Mucosa of stomach (tissue), 1 donor: ENCODE results near the gene PTCH1.

Experiments used
- H3K27me3 ChIP-seq: one replicate; pipeline ENCODE4 v1.7.0; 2013; ENCODE audit warnings: mild to moderate bottlenecking, low read length; ENCODE audit not compliant: control insufficient read depth, insufficient read depth
- H3K36me3 ChIP-seq: one replicate; pipeline ENCODE4 v1.7.0; 2013; ENCODE audit warnings: low read length; ENCODE audit not compliant: control insufficient read depth, insufficient read depth
- H3K4me1 ChIP-seq: one replicate; pipeline ENCODE4 v1.7.0; 2013; ENCODE audit warnings: mild to moderate bottlenecking, low read length; ENCODE audit not compliant: control insufficient read depth, insufficient read depth
- H3K4me3 ChIP-seq: one replicate; pipeline ENCODE4 v1.7.0; 2013; ENCODE audit warnings: low read length
- H3K9ac ChIP-seq: one replicate; pipeline ENCODE4 v1.7.0; 2013; ENCODE audit warnings: mild to moderate bottlenecking, low read length, moderate library complexity
- H3K9me3 ChIP-seq: one replicate; pipeline ENCODE4 v1.7.0; 2013; ENCODE audit warnings: mild to moderate bottlenecking, low read length, moderate library complexity; ENCODE audit not compliant: control insufficient read depth
- donor health status: Pancreatic carcinoma.

The PTCH1 gene

GRCh38 chr9:95528908-95529502 is 12.2 kb upstream of the PTCH1 start:
- Histone ChIP-seq H3K4me3 (no peak overlapping the region), H3K9me3 (no peaks in the 10 kb centered on the region), H3K9ac (no peak overlapping the region), H3K4me1 (no peaks in the 10 kb centered on the region), H3K36me3 (no peaks in the 10 kb centered on the region), H3K27me3 (peaks cover 4% of the 10 kb centered on the region)

- Histone ChIP-seq H3K9me3 (no peaks in the 10 kb centered on the region), H3K4me1 (no peaks in the 10 kb centered on the region), H3K36me3 (no peaks in the 10 kb centered on the region), H3K4me3 (no peak overlapping the region), H3K27me3 (peaks cover 17% of the 10 kb centered on the region), H3K9ac (no peak overlapping the region)
Observed at GRCh38 chr9:95522871-95523370, 6.2 kb upstream of the PTCH1 start.

- Histone ChIP-seq H3K36me3 (no peaks in the 10 kb centered on the region), H3K4me3 (no peak overlapping the region), H3K27me3 (peaks cover 24% of the 10 kb centered on the region), H3K9ac (no peak overlapping the region), H3K4me1 (peaks cover 8% of the 10 kb centered on the region), H3K9me3 (no peaks in the 10 kb centered on the region)
Observed at GRCh38 chr9:95521699-95522098, 4.9 kb upstream of the PTCH1 start.

DNA sequence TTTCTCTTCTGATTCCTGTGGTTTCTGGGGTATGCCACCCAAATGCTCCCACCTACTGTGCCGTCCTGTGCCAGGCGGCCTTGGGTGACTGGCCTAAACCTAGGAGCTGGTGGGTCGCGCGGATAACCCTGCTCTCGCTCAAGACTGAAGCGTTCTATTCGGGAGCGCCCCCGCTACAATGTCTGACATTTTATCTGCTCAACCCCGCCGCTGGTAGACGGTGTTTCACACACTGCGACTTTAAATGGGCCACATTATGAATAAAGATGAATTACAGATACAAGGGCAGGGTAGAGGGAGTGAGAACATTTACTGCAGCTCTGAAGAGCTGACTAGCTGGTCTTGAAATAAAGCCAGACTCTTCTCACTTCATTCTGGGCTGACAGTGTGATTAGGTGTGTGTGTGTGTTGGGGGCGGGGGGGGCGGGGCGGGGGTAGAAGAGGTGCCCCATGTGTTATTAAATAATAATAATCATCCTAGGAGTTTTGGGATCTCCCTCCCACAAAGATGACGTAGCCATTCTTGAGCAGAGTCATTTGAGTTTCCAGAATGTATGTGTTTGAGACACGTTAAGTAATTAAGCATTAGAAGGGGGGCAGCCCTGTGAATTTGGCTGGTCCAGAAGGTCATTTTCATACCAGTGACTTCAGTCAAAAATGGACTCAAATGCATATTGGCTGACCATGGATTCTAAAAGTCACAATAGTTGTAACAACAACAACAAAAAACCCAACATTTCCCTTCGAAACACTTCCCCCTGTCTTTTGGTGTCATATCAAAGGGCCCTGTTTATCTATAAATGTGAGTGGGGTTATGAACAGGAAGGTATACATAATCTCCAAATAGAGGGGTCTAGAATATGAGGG is 1.0 kb upstream of the PTCH1 start:
- Histone ChIP-seq H3K9ac (no peak overlapping the region), H3K36me3 (no peaks in the 10 kb centered on the region), H3K27me3 (peaks cover 39% of the 10 kb centered on the region), H3K9me3 (no peaks in the 10 kb centered on the region), H3K4me3 (peak overlapping the region; percentile 70), H3K4me1 (peaks cover 8% of the 10 kb centered on the region)

DNA sequence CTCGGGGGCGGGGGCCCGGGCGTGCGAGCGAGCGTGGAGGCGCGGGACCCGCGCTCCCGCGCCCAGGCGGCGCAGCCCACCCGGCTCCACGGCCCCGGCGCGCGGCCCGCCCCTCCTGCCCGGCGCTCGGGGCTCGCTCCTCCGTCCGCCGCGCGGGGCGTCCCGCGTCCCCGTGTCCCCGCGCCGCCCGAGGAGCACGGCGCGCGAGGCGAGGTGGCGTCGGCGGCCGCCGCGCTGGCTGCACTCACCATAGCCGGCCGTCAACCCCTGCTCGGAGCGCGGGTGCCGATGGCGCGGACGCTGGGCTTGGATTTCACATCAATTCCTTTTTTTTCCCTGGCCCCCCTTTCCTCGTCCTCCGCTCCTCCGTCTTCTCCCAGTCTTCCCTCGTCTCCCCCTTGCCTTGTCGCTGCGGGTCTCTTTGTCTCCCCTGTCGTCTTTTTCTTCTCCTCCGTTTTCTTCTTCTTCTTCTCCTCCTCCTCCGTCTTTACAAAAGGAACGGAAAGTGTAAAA is 494 bp downstream of the PTCH1 start:
- H3K36me3 ChIP-seq, result no peaks in the 10 kb centered on the region
- H3K4me1 ChIP-seq, result peaks cover 19% of the 10 kb centered on the region
- peak overlapping the region; percentile 66 for H3K9ac ChIP-seq
- H3K4me3 ChIP-seq, result peak overlapping the region; percentile 70
- peaks cover 44% of the 10 kb centered on the region for H3K27me3 ChIP-seq
- H3K9me3 ChIP-seq, result no peaks in the 10 kb centered on the region

DNA sequence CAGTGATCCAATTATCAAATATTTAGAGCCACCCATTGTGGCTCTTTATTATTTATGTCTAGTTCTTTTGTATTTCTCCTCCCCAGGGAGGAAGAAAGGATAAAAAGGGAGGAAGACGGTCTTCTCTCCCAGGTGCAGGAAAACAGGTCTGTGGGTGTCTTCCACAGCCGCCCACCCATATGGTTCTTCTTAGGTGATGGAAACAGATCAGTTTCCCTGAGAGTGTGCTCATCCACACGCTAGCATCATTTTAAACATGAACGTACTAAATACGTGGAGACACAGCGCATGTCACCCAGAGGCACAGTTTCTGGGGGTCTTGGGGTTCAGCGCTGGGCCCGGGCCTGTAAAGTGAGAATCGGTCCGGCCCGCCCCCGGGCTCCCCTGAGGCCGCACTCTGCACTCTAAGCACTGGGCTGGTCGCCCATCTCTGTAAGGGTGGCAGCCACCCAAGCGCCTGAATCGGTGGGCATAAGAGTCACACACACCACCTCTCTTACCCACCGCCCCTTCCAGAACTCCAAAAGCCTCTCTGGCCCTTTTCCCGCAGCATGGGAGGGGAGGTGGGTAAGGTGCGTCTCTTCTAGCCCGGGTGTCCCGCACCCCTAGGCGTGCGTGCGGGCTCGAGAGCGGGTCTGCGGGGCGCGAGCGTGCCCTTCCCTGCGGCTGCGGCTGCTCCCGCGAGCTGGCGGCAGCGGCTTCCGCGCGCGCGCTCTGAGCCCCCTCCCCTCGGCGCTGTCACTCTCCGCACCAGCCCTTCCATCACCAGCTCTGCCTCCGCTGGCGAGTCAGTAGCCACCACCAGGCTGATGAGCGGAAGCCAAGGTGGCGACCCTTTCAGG is 1.3 kb downstream of the PTCH1 start:
- H3K9ac ChIP-seq, result peak overlapping the region; percentile 3
- no peaks in the 10 kb centered on the region for H3K9me3 ChIP-seq
- peaks cover 19% of the 10 kb centered on the region for H3K4me1 ChIP-seq
- peaks cover 44% of the 10 kb centered on the region for H3K27me3 ChIP-seq
- no peaks in the 10 kb centered on the region for H3K36me3 ChIP-seq
- peak overlapping the region; percentile 9 for H3K4me3 ChIP-seq

DNA sequence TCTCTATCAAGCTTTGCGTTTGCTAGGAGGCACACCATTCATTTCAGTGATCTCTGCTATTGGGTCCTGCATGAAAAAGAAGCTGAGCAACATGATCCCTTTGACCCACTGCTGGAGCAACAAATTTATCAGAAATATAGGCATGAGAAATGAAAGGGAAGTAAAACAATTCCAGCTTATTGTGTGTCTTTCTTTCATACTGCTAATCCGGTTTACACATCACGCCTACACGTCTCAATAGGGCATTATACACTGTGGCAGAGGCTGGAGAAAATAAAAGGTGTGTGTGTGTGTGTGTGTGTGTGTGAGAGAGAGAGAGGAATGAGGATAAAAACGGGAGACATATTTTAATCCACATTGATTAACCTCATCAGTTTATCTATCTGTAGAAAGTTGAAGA is 2.4 kb downstream of the PTCH1 start:
- H3K9me3 ChIP-seq, result no peaks in the 10 kb centered on the region
- no peak overlapping the region for H3K4me3 ChIP-seq
- peaks cover 19% of the 10 kb centered on the region for H3K4me1 ChIP-seq
- no peak overlapping the region for H3K9ac ChIP-seq
- peaks cover 44% of the 10 kb centered on the region for H3K27me3 ChIP-seq
- H3K36me3 ChIP-seq, result no peaks in the 10 kb centered on the region

DNA sequence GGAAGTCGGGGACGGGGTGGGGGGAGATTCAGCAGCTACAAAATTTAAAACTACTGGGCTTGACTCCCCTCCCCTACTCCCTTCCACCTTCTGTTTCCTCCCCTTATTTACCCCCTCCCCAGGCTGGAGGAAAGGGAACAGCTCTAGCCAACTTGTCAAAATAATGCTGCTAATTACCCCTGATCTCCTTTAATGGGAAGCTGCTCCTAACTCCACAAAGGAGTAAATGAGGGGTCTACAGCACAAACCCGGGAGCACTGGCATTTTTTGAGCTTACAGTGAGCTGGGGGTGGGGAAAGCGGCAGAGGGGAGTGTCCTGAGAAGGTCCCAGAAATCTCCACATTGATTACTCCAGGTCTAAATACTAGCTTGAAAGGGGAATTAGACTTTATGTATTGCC is 3.1 kb downstream of the PTCH1 start:
- no peaks in the 10 kb centered on the region for H3K36me3 ChIP-seq
- peaks cover 19% of the 10 kb centered on the region for H3K4me1 ChIP-seq
- no peak overlapping the region for H3K4me3 ChIP-seq
- H3K27me3 ChIP-seq, result peaks cover 44% of the 10 kb centered on the region
- H3K9me3 ChIP-seq, result no peaks in the 10 kb centered on the region
- H3K9ac ChIP-seq, result no peak overlapping the region

- peaks cover 36% of the 10 kb centered on the region for H3K27me3 ChIP-seq
- no peak overlapping the region for H3K4me3 ChIP-seq
- peaks cover 19% of the 10 kb centered on the region for H3K4me1 ChIP-seq
- no peaks in the 10 kb centered on the region for H3K9me3 ChIP-seq
- H3K36me3 ChIP-seq, result no peaks in the 10 kb centered on the region
- no peak overlapping the region for H3K9ac ChIP-seq
Observed at GRCh38 chr9:95512709-95513095, 4.1 kb downstream of the PTCH1 start.

DNA sequence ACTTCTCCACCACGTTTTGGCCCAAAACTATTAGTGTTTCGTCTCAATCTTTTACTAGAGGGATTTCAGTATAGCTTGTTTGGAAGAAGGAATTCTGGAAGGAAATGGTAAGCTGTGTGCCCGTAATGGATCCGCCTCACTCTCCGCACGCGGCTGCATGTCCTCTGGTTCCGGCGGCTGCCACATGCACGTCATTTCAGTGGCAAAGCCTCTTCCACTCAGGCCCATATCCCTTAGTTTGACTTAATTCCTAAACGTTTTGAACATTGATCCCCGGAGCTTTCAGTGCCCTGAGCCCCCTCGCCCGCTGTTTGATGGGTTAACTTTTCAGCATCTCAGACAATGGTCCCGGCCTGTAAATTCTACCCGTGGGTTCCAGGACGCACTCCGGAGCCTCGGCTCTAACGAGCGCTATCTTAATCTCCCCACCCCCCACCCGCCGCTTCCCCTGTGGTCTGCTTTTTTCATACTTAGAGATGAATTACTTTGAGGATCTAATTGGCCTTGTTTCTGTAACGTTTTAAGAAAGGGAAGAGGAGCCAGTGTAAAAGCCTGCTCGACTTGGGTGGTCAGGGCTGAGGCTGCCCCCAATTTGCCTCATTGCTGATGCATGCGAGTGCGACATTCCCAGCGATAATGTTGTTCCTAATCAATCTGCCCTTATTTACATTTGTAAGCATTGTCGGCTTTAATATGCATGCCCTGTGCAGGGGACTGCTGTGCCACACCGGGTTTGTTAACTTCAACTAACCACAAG is 4.6 kb downstream of the PTCH1 start:
- Histone ChIP-seq H3K9me3 (no peaks in the 10 kb centered on the region), H3K36me3 (no peaks in the 10 kb centered on the region), H3K4me3 (peak overlapping the region; percentile 9), H3K4me1 (peaks cover 14% of the 10 kb centered on the region), H3K27me3 (peaks cover 30% of the 10 kb centered on the region), H3K9ac (peak overlapping the region; percentile 67)

DNA sequence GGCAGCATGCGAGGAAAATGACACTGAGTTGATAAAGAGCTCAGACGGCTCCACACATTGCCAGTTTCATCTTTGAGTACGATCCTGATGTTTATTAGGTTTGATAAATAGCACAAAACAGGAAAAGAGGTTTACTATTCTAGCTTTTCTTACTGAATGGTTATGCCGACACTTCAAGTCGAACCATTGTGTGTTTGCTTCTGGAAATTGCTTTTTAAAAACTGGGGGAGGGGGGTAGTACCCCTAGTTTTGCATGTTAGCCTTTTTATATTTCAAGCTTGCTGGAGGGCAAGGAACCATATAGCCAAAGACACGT is 5.2 kb downstream of the PTCH1 start:
- H3K9me3 ChIP-seq, result no peaks in the 10 kb centered on the region
- peak overlapping the region; percentile 67 for H3K9ac ChIP-seq
- H3K4me1 ChIP-seq, result peaks cover 11% of the 10 kb centered on the region
- peaks cover 26% of the 10 kb centered on the region for H3K27me3 ChIP-seq
- peak overlapping the region; percentile 9 for H3K4me3 ChIP-seq
- no peaks in the 10 kb centered on the region for H3K36me3 ChIP-seq
